Endodermal cell (in vitro differentiated cells): ENCODE results near the gene DPP6. TPM values are rescaled to one million over a fixed set of nuclear protein-coding genes. Genes with fewer than 3 reads are reported as not detected.

Source experiments
- DNase-seq: peaks from one replicate; pipeline ENCODE4 v3.0.0-alpha.2; 2017
- H3K27ac ChIP-seq: 2 replicates; pipeline ENCODE4 v1.5.1; 2013; ENCODE audit warnings: mild to moderate bottlenecking, low read depth, low read length, moderate library complexity
- H3K27me3 ChIP-seq: 2 replicates; pipeline ENCODE4 v1.6.1; 2013; ENCODE audit warnings: mild to moderate bottlenecking, low read length, moderate library complexity; ENCODE audit not compliant: insufficient read depth, control insufficient read depth, poor library complexity, severe bottlenecking
- H3K36me3 ChIP-seq: 2 replicates; pipeline ENCODE4 v1.7.0; 2013; ENCODE audit warnings: mild to moderate bottlenecking, low read length, moderate library complexity; ENCODE audit not compliant: control insufficient read depth, insufficient read depth
- H3K4me1 ChIP-seq: one replicate; pipeline ENCODE4 v1.7.0; 2013; ENCODE audit warnings: low read length; ENCODE audit not compliant: control insufficient read depth, insufficient read depth
- H3K4me3 ChIP-seq: 2 replicates; pipeline ENCODE4 v1.5.1; 2013; ENCODE audit warnings: mild to moderate bottlenecking, low read length, moderate library complexity
- H3K9ac ChIP-seq: 2 replicates; pipeline ENCODE4 v1.6.1; 2013; ENCODE audit warnings: mild to moderate bottlenecking, low read length, moderate library complexity; ENCODE audit not compliant: poor library complexity, severe bottlenecking; ENCODE audit errors: extremely low read depth
- H3K9me3 ChIP-seq: 2 replicates; pipeline ENCODE4 v1.6.1; 2013; ENCODE audit warnings: mild to moderate bottlenecking, low read length, moderate library complexity; ENCODE audit not compliant: control insufficient read depth
- H3K27ac Mint-ChIP-seq: 2 replicates; pipeline ENCODE4 v1.8.0; 2020; ENCODE audit warnings: mixed read lengths
- H3K27me3 Mint-ChIP-seq: 2 replicates; pipeline ENCODE4 v1.8.0; 2021; ENCODE audit warnings: mild to moderate bottlenecking, mixed read lengths; ENCODE audit not compliant: insufficient read depth
- H3K36me3 Mint-ChIP-seq: 2 replicates; pipeline ENCODE4 v1.8.0; 2020; ENCODE audit warnings: low read depth, mixed read lengths
- H3K4me1 Mint-ChIP-seq: 2 replicates; pipeline ENCODE4 v1.8.0; 2020; ENCODE audit warnings: mixed read lengths
- H3K4me3 Mint-ChIP-seq: 2 replicates; pipeline ENCODE4 v1.8.0; 2020; ENCODE audit warnings: mild to moderate bottlenecking, moderate library complexity, mixed read lengths
- H3K9me3 Mint-ChIP-seq: 2 replicates; pipeline ENCODE4 v1.8.0; 2020; ENCODE audit warnings: mild to moderate bottlenecking, mixed read lengths
- CTCF ChIP-seq: fragments of 200-600 bp; sonication (generic); conservative IDR thresholded peaks from 2 replicates; pipeline ENCODE4 v1.5.0; 2021; ENCODE audit warnings: antibody characterized with exemption, mild to moderate bottlenecking
- WGBS, 2 experiments: methylation state at CpG; one replicate each; pipeline versions ENCODE4 v1.1.5 to v1.1.7; 2013; ENCODE audit warnings: missing lambda C conversion rate in 2 of 2, mixed read lengths in 1 of 2; ENCODE audit not compliant: insufficient coverage in 1 of 2, insufficient read length in 1 of 2; 5-methylcytosine and 5-hydroxymethylcytosine counted together
- total RNA-seq, 2 donors: library from RNA; stranded (reverse); fragmentation: NEBNext Ultra II Directional in 1 of 2; extraction: Animal tissue kit (Norgen Biotek cat#: 25700) in 1 of 2; gene quantifications; 2 replicates in 1 of 2; 3 replicates in 1 of 2; pipeline ENCODE4 v1.2.1, GENCODE V29; 2021

Gene DPP6
- total RNA-seq, 2 donors from 2014 or later, result 1.7 to 3.0 TPM

- H3K9ac ChIP-seq, result no peak overlapping the region
- peaks cover 28% of the 10 kb centered on the region for H3K27me3 Mint-ChIP-seq
- no peaks in the 10 kb centered on the region for H3K9me3 Mint-ChIP-seq
Measured at GRCh38 chr7:154306036-154306435, 253.8 kb downstream of the DPP6 start.

GRCh38 chr7:154308928-154309327 lies 256.7 kb downstream of the DPP6 start:
- no peak overlapping the region for H3K9ac ChIP-seq
- Mint-ChIP-seq H3K4me3 (no peak overlapping the region), H3K27me3 (peaks cover 23% of the 10 kb centered on the region), H3K36me3 (no peaks in the 10 kb centered on the region), H3K27ac (no peak overlapping the region), H3K9me3 (no peaks in the 10 kb centered on the region), H3K4me1 (peaks cover 23% of the 10 kb centered on the region)
- peaks cover 7% of the 10 kb centered on the region for H3K4me1 ChIP-seq
- H3K27me3 ChIP-seq, result peaks cover 8% of the 10 kb centered on the region
- no peaks in the 10 kb centered on the region for H3K9me3 ChIP-seq
- no peaks in the 10 kb centered on the region for H3K36me3 ChIP-seq
- H3K27ac ChIP-seq, result no peak overlapping the region
- DNase-seq, result no peak
- no peak overlapping the region for H3K4me3 ChIP-seq
- WGBS, 2 experiments, result 42 to 63% methylated on average over 4 to 5 of the region's 5 CpGs
- no peak for TF ChIP-seq CTCF

More at GRCh38 chr7:154306036-154306435, 253.8 kb downstream of the DPP6 start:
- peaks cover 8% of the 10 kb centered on the region for H3K27me3 ChIP-seq
- no peak overlapping the region for H3K4me3 ChIP-seq
- 91 to 94% methylated on average over 9 to 18 of the region's 18 CpGs for WGBS, 2 experiments
- peak overlapping the region; percentile 53 for H3K4me3 Mint-ChIP-seq
- no peaks in the 10 kb centered on the region for H3K9me3 ChIP-seq
- DNase-seq, result peak; percentile 53
- peaks cover 34% of the 10 kb centered on the region for H3K4me1 Mint-ChIP-seq
- H3K4me1 ChIP-seq, result peaks cover 7% of the 10 kb centered on the region
- H3K36me3 ChIP-seq, result no peaks in the 10 kb centered on the region
- no peaks in the 10 kb centered on the region for H3K36me3 Mint-ChIP-seq
- H3K27ac Mint-ChIP-seq, result no peak overlapping the region
- TF ChIP-seq CTCF, result no peak
- no peak overlapping the region for H3K27ac ChIP-seq

GRCh38 chr7:154310114-154310513 lies 257.9 kb downstream of the DPP6 start:
- WGBS, 2 experiments, result 88 to 93% methylated on average over 4 of the region's 4 CpGs

More at GRCh38 chr7:154310114-154310513, 257.9 kb downstream of the DPP6 start:
- H3K4me1 ChIP-seq, result peaks cover 7% of the 10 kb centered on the region
- H3K27ac Mint-ChIP-seq, result no peak overlapping the region
- no peak for TF ChIP-seq CTCF
- H3K27me3 ChIP-seq, result no peaks in the 10 kb centered on the region
- H3K4me3 ChIP-seq, result no peak overlapping the region
- DNase-seq, result no peak
- H3K36me3 ChIP-seq, result no peaks in the 10 kb centered on the region
- no peaks in the 10 kb centered on the region for H3K36me3 Mint-ChIP-seq
- no peaks in the 10 kb centered on the region for H3K9me3 Mint-ChIP-seq
- H3K27me3 Mint-ChIP-seq, result peaks cover 17% of the 10 kb centered on the region
- H3K4me3 Mint-ChIP-seq, result no peak overlapping the region
- no peak overlapping the region for H3K9ac ChIP-seq
- peaks cover 18% of the 10 kb centered on the region for H3K4me1 Mint-ChIP-seq
- H3K9me3 ChIP-seq, result no peaks in the 10 kb centered on the region
- H3K27ac ChIP-seq, result no peak overlapping the region
